GM19043 (cell line): ENCODE measurements around the gene LBH.

ENCODE experiments used
- ATAC-seq: cut with Tn5 transposase; IDR thresholded peaks from one replicate; pipeline ENCODE4 v1.9.1; 2021; ENCODE audit warnings: low read depth; ENCODE audit not compliant: unreplicated experiment

LBH gene

DNA sequence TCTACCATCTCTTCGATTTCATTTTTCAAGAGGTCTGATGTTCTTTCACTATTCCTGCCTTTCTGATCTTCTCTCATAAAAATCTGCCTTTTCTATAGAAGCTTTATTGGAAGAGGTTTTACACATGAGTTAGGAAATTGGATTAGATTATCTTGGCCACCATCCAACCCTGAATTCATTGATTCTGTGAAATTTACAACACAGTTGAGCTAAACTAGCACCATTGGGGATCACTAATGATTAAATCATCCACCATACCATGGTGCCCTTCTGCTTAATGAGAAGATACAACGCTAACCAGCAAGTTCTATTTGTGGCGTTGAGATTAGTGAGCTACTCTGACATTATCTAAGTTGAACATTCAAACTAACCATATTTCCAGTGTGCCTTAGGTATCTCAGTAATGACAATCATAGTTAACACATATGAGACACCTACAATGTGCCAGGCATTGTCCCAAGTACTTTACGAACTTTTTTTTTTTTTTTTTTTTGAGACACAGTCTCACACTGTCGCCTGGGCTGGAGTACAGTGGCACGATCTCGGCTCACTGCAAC, 17.3 kb upstream of the LBH start:
- ATAC-seq = no peak

DNA sequence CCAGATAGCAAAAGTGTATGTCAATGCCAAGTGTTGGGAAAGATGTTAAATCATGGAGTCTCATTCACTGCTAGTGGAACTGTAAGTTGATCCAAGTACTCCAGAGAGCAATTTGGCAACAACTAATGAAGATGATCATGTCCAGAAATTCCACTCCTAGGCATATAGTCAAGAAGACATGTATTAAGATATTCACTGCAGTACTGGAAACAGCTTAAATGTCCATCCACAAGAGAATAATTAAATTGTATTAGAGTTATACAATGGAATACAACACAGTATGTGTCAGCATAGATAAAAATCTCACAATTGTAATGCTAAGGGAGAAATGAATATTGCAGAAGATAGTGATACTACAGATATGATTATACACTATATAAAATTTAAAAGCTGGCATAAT, 15.2 kb upstream of the LBH start:
- no peak for ATAC-seq

DNA sequence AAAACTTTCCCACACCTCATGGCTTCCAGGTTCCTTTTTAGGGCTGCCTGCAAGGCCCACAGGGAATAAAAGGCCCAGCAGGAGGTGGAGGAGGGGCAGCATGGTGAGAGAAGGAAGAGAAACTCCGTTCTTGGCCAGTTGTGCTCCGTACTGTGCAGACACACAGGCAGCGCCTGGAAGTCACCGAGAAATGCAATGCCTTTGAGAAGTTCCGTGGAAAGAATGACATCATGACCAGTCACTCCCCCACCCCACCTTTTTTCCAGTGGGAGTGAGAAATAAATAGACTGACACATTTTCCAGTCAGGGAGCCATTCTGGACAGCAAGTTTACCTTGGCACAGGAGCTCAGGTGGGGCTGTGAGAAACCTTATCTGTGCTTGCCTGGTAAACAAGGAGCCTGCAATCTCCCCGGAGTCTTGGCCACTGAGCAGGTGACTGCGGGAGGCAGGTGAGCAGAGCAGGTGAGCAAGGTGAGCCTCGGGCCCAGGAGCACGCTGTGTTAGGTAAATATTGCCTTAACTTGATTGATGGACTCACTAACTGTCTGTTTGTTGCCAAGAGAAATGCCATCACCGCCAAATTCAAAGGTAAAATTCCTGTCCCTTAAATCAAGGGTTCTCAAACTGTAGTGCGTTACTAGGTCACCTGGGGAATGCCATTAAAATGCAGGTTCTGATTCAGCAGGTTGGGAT, 13.5 kb upstream of the LBH start:
- no peak for ATAC-seq

DNA sequence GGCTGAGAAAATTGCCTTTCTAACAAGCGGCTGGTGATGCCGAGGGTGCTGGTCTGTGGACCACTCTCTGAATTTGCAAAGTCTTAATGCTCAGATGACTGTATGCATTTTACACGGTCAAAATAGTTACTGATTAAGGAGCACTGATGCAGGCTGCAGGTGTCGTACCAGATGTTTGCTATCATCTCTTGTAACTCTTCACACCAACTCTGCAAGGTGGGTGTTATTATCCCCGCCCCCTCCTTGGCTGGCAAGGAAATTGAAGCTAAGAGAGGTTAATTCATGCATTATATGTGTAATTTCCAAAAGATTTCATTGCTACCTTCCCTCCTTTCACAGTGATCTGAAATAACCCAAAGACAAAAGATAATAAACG, 13.0 kb upstream of the LBH start:
- no peak for ATAC-seq

DNA sequence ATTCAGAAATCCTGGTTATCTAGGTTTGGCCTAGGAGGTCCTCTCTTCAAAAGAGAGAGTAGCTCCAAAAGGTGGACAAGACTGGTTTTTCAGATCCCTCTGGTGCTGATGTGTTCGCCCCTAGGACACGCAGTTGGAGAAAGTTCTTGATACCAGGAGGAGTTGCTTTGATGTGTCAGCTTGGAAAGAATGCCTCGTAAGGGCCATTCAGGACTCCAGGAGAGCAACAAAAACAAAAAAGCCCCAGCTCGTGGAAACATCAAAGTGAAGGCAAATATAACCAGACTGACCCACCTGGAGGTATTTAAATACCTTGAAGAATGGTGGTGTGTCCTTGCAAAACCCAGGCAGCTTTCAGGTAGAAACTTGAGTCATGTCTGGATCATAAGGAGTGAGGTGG, 12.5 kb upstream of the LBH start:
- no peak for ATAC-seq

DNA sequence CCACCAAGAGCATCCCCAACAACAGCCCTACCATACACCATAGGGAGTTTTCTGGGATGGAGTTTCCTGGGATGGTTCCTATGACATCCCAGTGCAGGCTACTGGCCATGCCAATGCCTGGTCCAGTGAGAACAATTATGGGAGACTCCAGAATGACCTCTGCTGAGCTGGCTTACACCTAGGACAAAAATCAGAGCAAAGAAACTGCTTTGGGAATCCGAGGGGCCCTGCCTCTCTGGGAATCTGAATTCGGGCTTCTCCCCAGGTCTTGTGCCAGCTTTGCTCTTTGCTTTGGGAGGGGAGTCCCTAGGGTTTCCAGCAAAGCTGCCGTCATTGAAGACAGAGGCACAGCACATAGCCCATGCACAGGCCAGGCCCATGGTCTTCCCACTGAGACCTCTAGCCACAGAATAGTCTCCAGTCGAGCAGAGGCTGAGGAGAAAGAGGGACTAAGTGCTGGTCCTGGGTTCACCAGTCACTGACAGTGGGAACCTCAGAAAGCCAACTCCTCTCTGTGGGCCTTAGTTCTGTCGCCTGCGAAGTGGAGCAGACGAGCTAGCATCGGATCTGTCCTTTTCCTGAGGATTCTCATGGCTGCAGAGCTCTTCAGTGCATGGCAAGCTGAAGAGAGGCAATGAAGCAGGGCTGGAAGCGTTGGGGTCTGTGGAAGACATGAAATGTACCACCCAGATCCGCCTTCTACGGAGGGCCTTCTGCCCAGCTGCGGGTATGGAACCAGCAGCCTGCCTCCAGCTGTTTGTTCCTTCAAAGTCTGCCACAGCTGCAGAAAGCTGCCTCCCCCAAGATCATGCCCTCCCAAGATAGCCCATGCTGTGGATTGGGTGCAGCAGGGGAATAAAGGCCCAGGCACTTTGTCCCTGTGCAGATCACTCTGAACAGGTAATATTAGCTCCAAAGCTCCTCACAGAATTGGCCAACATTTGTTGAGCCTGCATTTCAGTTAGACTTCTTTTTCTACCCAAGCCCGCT, 11.2 kb upstream of the LBH start:
- ATAC-seq = no peak

DNA sequence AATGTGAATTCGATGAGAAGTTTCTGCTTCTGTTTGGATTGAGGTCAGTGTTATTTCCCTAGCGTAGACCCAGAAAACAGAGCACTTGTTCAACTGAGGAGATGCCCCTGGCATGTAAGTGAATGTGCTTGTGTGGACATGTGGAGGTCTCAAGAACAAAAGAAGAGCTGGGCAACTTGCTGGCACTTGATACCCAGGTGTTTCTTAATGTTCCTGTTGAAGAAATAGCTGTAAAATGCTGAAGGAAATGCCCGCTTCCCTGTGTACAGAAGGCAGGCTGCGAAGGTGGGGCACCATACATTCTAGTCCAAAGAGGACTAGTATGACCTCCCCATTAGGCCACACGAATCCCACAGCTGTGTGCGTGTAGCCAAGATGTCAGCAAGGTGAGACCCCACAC, 9.8 kb upstream of the LBH start:
- no peak for ATAC-seq

DNA sequence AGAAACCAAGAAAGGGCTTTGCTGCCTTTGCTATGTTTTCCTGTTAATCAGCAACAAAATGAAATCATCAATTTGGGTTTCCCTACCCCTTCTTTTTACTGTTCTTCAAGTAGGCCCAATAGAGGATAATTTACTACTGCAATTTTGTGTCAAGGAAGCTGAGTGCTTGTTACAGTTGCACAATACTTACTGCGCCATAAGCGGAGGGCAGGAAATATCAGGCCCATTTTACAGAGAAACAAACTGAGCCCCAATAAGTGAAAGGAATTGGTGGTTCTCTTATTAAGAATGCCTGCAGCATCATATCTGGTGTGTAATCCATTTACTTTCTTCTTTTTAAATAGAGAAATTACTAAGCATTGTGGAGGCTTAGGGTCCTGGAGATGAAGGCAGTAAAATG, 9.3 kb upstream of the LBH start:
- no peak for ATAC-seq

DNA sequence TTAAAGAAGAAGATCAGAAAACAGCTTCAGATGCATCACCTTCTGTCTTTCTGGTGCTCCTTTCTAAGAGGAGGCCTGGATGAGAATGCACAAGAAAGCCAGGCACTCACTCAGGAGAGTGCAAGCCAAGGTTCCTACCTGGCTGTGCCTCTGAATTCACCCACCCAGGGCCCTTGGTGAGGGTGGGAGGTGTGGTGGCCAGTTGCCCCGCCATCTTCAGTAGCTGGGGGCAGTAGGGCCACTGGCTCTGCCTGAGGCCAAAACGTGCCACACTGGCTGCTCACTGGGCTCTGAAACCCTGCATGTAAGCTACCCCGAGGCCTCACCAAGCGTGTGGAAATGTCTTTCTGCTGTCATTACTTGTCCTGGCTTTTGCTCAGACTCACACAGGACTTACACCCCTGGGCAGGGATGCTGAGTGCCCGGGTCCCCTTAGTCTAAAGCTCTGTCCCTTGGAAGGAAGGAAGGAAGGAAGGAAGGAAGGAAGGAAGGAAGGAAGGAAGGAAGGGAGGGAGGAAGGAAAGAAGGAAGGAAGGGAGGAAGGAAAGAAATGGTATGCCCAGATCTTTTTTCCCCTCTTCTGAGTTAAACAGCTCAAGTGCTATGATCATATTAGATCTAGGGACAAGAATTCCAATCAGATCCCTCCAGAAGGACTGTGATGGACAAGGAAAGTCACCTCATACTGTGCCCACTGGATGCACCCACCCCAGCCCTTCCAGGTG, 8.5 kb upstream of the LBH start:
- ATAC-seq = no peak

DNA sequence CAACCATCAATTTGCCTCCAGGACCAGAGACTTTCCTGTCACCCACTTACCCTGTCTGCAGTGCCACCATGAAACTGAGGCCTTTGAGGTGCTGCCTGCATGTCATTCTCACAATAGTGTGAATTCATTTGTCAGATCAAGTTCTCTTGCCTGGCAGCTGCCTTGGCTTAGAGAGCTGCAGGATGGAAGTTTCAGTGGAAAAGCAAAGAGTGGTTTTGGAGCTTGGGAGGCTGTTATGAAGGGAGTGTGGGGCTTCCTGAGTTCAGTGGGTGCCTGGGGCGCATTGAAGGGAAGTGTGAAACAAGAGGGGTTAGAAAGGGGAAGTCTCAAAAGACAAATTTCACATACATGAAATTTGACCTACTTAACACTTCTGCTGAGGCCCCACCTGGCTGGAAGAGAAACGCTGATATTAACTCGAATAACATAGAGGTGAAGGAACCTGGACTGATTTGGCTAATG, 7.9 kb upstream of the LBH start:
- ATAC-seq = peak; percentile 41

DNA sequence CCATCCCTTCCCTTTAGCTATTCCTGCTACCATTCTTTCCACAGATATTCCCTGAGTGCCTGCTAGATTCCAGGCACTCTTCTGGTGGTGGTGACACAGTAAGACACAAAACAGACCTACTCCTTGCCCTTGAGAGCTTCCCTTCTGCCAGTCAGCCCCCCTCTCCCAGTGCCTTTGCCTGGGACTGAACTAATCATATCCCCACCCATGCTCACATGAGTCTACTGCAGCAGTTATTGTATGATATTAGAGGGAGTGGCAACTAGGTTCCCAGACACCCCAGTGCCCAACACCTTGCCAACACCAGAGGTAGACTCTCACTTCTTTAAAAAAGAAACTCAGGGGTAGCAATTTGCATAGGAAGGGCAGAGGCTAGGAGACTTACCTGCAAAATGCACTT, 7.2 kb upstream of the LBH start:
- no peak for ATAC-seq

DNA sequence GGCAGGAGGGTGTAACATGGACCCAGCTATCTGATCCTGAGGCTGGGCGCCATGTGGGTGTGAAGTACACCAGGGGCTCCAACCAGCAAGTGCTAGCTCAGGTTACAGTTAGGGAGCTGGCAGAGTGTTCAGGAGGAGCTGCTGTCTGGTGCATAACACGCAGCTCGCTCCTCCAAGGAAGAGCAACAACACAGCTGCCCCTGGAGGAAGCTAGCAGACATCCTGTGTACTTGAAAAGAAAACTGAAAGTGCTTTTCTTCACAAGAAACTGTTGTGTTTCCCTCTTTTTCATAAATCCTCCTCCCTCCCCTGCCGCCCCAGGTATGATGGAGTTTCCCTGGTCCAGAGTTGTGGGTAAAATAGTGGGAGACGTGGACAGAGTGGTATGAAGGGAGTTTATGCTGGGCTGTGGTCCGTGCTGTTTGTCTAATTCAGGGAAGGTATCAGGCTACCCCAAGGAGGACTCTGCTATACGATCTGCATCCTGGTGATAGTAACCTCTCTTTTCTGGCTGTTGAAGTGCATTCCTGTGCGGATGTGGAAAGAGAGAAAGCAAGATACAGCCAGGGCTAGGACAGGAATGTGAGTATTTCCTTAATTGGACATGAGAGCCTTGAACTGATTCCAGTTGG, 6.1 kb upstream of the LBH start:
- peak; percentile 54 for ATAC-seq

DNA sequence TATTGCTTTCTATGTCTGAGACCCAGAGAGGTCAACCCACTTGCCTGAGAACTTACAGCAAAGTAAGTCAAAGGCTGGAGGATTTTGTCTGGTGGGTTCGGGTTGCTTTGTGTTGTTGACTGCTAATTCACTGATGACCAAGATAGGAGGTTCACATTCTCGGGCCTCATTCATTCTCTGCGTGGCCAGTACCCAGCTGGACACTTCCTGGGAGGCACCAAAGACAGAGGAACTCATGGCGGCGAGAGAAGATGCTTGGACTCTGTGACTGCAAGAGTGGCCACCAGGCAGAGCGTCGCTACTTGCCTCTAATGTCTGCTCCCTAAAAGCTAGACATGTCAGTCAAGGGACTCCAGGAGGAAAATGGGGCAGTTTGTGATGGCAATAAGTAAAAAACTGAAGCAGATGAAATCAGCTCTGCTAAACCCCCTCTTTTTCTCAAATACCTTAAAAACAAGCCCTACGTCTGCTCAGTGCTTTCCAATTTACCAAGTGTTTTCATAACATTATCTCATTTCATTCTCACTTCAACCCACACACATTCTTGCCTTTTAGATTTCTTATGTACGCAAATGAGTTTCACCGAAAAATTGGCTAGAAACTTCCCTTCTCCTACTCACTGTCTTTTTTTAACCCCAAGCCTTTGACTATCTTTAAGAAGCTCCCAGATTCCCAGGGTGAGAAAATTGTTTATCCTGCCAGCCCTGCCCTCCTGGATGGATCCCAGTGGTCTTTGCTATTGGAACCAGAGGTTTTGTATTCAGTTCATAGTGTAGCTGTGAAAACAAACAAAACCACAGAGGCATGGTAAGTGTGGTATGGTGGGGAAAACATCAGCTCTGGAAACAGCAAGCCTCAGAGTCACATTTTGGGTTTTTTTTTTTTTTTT, 4.9 kb upstream of the LBH start:
- ATAC-seq = no peak

DNA sequence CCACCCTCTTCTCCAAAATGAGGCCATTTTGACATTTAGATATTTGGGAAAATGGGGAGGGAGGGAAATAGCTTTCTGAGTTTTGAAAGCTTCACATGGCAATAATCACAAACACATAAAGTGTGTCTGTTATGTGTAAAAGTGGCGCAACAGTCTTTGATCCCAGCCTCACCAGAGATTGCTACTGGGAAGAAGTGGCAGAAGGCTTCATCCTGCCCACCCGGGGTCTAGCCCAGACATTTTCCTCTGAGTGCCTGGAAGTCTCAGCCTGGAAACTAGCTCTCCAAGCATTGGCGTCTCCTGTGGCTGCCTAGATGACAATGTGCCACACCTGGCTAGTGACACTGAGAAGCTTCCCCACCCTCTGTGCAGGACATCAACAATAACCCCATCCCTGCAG, 1.7 kb upstream of the LBH start:
- ATAC-seq = no peak

DNA sequence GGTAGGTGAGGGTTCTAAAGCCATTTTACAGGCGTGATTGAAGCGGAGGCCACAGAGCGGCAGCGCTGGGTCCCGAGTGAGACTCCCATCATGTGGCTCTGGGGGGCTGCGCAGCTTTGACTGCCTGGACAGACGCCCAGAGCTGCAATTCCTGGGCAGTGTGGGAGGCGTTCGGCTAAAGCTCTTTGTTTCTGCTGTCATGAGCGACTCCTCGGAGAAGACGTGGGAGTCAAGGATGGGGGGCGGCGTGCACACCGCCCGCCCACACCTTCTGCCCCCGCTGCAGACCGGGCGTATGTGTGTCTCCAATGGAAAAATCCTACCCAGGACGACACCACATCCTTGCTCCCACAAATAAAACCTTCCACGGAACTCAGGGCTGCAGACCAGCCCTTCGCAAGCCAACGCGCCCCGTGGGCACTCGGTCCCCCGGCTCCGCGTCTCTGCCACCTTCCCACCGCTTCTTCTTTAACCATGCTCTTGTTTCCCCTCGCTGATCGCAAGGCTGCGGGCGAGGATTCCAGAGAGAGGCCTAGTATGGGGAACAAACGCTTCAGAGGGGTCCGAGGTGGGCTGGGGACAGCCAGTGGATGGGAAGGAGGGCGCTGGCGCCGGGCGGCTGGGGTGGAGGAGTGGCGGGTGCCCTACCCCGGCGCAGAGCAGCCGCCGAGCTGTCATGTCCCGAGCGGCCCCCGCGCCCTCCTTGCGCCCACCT, 680 bp upstream of the LBH start:
- ATAC-seq = no peak

DNA sequence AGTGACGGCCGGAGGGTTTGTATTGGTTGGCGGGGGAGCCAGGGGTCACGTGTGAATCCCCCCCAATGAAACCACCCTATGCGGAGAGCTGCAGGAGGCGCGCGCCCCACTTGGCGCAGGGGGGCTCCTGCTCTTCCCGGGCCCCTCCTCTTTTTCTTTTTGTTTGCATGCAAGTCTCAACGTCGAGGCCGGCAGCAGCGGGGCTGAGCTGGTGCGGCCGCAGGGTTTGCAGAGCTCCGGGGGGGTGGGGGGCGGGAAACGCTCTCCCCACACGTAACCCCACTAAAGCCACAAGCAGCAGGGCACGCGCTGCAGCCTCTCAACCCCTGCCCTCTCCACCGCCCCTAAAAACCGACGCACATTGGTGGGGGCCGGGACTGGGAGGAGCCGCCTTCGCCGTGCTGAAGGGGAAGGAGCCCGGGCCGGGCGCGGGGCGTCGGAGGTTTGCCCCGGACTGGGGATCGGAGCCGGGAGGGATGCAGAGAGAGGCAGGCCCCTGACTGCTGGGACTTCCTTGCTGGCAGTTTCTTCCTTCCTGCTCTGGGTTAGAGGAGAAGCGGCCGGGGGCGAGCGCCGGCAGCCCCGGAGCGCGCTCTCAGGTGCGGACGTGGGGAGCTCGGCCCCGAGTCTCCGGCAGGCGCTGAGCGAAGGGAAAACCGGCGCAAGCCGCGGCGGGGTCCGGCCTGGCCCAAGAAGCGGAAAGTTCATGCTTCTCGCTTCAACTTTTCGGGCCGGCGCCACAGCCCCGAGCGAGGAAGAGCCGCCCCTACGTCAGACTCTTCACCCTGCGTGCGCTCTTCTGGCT, 864 bp downstream of the LBH start:
- no peak for ATAC-seq

DNA sequence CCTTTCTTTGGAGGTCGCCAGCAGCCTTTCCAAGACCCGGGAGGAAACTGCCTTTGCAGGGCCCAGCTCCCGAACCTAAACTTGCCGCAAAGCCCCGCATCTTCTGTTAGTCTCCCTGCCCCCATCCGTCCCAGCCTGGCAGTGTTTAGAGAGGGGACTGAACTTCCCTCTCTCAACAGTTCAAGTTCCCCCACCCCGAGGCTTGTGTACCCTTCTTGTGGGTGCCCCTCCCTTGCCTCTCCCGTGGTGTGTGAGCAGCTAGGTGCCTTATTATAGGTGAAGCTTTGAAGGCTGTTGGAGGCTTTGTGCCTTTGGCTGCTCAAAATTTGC, 1.4 kb downstream of the LBH start:
- ATAC-seq = no peak
